HL-60/S4 (cell line): ENCODE measurements around the gene SRGAP2C.
"Not testable (repeated sequence)": the region's sequence is repeated elsewhere in the genome, so short reads cannot be mapped to it uniquely, and the experiment has no call there.

Experiments used
- in situ Hi-C: fragments of 300-500 bp; cut with MboI; formaldehyde crosslinking; loops from 2 replicates; pipeline ENCODE4 v1.14.3; 2022; ENCODE audit warnings: low sequenced_read_pairs

SRGAP2C gene

GRCh38 chr1:121184290-121185127, at the start of gene SRGAP2C, which contains the start of gene FAM72B:
TSS of gene SRGAP2C (plus strand) at chr1:121184975. CDS start at chr1:121187447, 2,472 bp downstream.
TSS of gene FAM72B (minus strand) at chr1:121184340. CDS start at chr1:121183489, 851 bp downstream.
- in situ Hi-C loops = not testable (repeated sequence)

GRCh38 chr1:121140393-121140792, 44.4 kb upstream of the SRGAP2C start:
- in situ Hi-C loops = not testable (repeated sequence)

- in situ Hi-C loops = not testable (repeated sequence)
Measured at GRCh38 chr1:121148489-121149190, 36.1 kb upstream of the SRGAP2C start.

- in situ Hi-C loops = not testable (repeated sequence)
Measured at GRCh38 chr1:121151294-121151693, 33.5 kb upstream of the SRGAP2C start.

GRCh38 chr1:121152788-121153187, 32.0 kb upstream of the SRGAP2C start:
- in situ Hi-C loops = not testable (repeated sequence)

- in situ Hi-C loops = not testable (repeated sequence)
Measured at GRCh38 chr1:121154811-121155210, 30.0 kb upstream of the SRGAP2C start.

GRCh38 chr1:121155671-121156358, 29.0 kb upstream of the SRGAP2C start:
- in situ Hi-C loops = not testable (repeated sequence)

GRCh38 chr1:121156958-121157603, 27.7 kb upstream of the SRGAP2C start:
- in situ Hi-C loops = not testable (repeated sequence)

GRCh38 chr1:121157609-121158008, 27.2 kb upstream of the SRGAP2C start:
- in situ Hi-C loops = not testable (repeated sequence)

GRCh38 chr1:121160118-121160517, 24.7 kb upstream of the SRGAP2C start:
- in situ Hi-C loops = not testable (repeated sequence)

- in situ Hi-C loops = not testable (repeated sequence)
Measured at GRCh38 chr1:121161199-121161901, 23.4 kb upstream of the SRGAP2C start.

- in situ Hi-C loops = not testable (repeated sequence)
Measured at GRCh38 chr1:121163850-121164757, 20.7 kb upstream of the SRGAP2C start.

GRCh38 chr1:121165296-121165695, 19.5 kb upstream of the SRGAP2C start:
- in situ Hi-C loops = not testable (repeated sequence)

GRCh38 chr1:121167225-121167738, 17.5 kb upstream of the SRGAP2C start:
- in situ Hi-C loops = not testable (repeated sequence)

GRCh38 chr1:121168152-121168668, 16.6 kb upstream of the SRGAP2C start:
- in situ Hi-C loops = not testable (repeated sequence)

- in situ Hi-C loops = not testable (repeated sequence)
Measured at GRCh38 chr1:121176649-121177048, 8.1 kb upstream of the SRGAP2C start.

GRCh38 chr1:121178197-121178596, 6.6 kb upstream of the SRGAP2C start:
- in situ Hi-C loops = not testable (repeated sequence)

- in situ Hi-C loops = not testable (repeated sequence)
Measured at GRCh38 chr1:121183867-121184266, 908 bp upstream of the SRGAP2C start.
